A549 (cell line): ENCODE data around the gene TM7SF2.

ENCODE experiments used
- CTCF ChIP-seq: fragments of >200 bp; sonication (Bioruptor Twin); formaldehyde crosslinking; IDR thresholded peaks from 3 replicates; pipeline ENCODE4 v1.5.1; 2016
- EP300 ChIP-seq, 2 experiments: fragments of >200 bp; sonication (Bioruptor Twin); formaldehyde crosslinking; IDR thresholded peaks; 2 replicates in 1 of 2; 3 replicates in 1 of 2; pipeline ENCODE4 v1.6.1; 2016 to 2017
- HMGXB4 ChIP-seq: fragments of 250-450 bp; sonication (Bioruptor Pico); IDR thresholded peaks from 2 replicates; pipeline ENCODE4 v1.5.0; 2021; ENCODE audit warnings: mild to moderate bottlenecking, moderate library complexity, borderline replicate concordance
- MYC ChIP-seq: IDR thresholded peaks from 2 replicates; pipeline ENCODE4 v1.6.1; 2012; ENCODE audit warnings: mild to moderate bottlenecking, inconsistent platforms, low read length, improper control_type of control experiment, borderline replicate concordance
- PBX3 ChIP-seq: IDR thresholded peaks from 2 replicates; pipeline ENCODE4 v1.6.1; 2012
- POLR2A ChIP-seq: IDR thresholded peaks from 2 replicates; pipeline ENCODE4 v1.6.1; 2012; ENCODE audit warnings: mild to moderate bottlenecking, low read length
- REST ChIP-seq: fragments of 200-600 bp; sonication (generic); IDR thresholded peaks from 2 replicates; pipeline ENCODE4 v1.6.1; 2016; ENCODE audit warnings: antibody characterized with exemption, mild to moderate bottlenecking, moderate library complexity
- RFX5 ChIP-seq: fragments of 450-650 bp; IDR thresholded peaks from 2 replicates; pipeline ENCODE4 v1.7.1; 2014; ENCODE audit warnings: antibody characterized with exemption, mild to moderate bottlenecking, moderate library complexity

- TF ChIP-seq RFX5 (no peak), POLR2A (no peak), MYC (0 out of 2 replicates have a peak, but pooled peaks have one; percentile 49), REST (no peak), HMGXB4 (CRISPR knock-in tag) (no peak), CTCF (peak; percentile 47), PBX3 (no peak), EP300 (IDR thresholded peaks at IDR 0.05) (no peak)
These were observed 33.5 kb upstream of the TM7SF2 start for GRCh38 chr11:65078151-65078550.
